GM10266 (cell line): ENCODE measurements around the gene TNFRSF13B.

Source experiments
- DNase-seq: peaks from one replicate; pipeline ENCODE4 v3.0.0; 2012; ENCODE audit errors: extremely low spot score
- TF ChIP-seq, protein P1 (sequence below): IDR thresholded peaks from 2 replicates; pipeline ENCODE4 v1.5.1; 2012; ENCODE audit warnings: mild to moderate bottlenecking, low read depth; ENCODE audit not compliant: control insufficient read depth, insufficient read depth; ENCODE audit errors: missing control alignments

The TNFRSF13B gene

DNA sequence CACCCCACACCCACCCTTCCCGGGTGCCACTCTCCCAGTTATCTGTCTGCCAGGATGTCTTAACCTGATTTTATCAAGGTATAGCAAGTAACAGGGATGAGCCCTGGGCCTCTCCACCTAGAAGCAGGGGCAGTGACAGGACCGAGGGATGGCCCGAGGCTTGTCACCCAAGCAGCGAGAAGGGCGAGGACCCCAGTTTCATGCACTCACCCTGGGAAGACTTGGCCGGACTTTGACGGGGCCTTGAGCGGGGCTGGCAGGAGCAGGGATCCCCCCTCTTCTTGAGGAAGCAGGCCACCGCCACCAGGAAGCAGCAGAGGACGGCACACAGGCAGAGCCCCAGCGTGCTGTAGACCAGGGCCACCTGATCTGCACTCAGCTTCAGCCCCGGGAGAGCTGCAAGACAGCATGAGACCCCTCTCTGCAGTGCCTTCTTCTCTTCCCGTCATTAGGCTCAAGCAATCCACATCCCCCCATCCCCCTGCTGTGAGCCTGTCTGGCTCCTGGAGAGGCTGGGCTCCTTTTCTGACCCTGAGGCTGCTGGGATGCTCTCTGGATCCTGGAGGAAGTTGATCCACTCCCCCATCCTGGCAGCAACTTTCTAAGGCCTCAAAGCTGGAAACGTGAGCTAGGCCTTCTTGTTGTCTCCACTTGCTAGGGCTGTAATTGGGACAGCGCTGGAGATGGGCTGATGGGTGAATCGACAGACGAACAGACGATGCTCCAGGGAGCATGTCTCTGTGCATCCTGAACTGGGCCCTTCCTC, 31.6 kb downstream of the TNFRSF13B start:
- DNase-seq: no peak
- TF ChIP-seq, protein P1, sequence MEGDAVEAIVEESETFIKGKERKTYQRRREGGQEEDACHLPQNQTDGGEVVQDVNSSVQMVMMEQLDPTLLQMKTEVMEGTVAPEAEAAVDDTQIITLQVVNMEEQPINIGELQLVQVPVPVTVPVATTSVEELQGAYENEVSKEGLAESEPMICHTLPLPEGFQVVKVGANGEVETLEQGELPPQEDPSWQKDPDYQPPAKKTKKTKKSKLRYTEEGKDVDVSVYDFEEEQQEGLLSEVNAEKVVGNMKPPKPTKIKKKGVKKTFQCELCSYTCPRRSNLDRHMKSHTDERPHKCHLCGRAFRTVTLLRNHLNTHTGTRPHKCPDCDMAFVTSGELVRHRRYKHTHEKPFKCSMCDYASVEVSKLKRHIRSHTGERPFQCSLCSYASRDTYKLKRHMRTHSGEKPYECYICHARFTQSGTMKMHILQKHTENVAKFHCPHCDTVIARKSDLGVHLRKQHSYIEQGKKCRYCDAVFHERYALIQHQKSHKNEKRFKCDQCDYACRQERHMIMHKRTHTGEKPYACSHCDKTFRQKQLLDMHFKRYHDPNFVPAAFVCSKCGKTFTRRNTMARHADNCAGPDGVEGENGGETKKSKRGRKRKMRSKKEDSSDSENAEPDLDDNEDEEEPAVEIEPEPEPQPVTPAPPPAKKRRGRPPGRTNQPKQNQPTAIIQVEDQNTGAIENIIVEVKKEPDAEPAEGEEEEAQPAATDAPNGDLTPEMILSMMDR: no peak

DNA sequence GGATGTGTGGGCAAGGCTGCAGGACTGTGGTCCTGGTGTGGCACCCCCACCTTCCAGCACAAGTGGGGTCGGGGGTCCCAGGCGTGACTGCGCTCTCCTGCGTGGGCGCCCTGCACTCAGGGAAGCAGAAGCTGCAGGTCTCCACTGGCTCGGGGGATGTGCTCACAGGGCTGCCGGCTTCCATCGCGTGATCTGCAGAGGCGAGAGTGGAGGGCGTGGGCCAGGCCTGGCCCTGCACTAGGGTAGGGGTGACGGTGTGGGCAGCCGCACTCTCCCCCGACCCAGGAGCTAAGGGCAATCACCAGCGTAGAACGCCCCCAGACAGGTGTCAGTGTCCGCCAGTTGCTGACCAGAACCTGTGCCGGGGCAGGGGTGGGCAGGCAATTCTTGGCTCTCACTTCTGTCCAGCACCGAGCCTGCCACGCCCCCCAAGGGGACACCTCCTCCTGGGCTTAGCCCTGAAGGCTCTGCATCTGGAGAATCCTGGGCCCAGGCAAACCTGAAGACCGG, 32.3 kb downstream of the TNFRSF13B start:
- no peak for DNase-seq
- TF ChIP-seq, protein P1: no peak

DNA sequence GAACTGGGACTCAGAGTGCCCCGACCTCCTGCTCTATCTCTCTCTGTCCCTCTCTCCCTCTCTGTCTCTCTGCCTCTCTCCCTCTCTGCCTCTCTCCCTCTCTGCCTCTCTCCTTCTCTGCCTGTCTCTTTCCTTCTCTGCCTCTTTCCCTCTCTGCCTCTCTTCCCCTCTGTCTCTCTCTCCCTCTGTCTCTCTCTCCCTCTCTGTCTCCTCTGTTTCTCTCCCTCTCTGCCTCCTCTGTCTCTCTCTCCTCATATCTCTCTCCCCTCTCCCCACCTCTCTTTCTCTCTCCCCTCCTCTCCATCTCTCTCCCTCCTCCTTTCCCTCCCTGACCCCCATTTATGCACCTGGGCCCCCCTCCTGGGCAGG, 32.7 kb downstream of the TNFRSF13B start:
- DNase-seq: no peak
- TF ChIP-seq, protein P1: no peak

DNA sequence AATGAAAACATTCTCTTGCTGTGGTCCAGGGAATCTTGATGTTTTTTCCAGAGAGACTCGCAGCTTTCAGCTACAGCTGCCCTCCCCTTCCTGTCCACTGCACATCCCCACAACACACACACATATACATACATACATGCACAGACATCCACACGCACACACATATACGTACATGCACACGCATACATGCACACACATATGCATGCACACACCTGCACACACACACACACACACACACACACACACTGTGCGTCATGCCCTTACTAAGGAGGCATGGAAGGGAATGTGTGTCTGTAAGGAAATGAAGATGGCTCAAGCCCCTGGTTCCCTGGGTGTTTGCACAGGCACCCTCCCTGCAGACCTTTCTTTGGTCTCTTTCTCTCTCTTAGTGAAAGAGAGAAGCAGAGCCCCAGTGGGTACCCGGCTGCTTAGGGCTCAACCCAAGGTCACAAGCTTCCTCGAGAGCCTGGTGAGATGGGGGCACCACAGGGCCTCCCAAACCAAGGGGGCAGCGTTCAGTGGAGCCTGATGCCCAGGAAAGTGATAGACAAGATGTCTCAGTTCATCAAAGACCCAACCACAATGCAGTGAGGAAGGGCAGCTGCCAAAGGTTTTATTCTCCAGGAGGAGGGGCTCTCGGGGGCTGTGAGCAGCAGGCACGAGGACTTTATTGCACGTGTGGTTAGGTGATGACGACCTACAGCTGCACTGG, 33.3 kb downstream of the TNFRSF13B start:
- no peak for DNase-seq
- TF ChIP-seq, protein P1: no peak

DNA sequence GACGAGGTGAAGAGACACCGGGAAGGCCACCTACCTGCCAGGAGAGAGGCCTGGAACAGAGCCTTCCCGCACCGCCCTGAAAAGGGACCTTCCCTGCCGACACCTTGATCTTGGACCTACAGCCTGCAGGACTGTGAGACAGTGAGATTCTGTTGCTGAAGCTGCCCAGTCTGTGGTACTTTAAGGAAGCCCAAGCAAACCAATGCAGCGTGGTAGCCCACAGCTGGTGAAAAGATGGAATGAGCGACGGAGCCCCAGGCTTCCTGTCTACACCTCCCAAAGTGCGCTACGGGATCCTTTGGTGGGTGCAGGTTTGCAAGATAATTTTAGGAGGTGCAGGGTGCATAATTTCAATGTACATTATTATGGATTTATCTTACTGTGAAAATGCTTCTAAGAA, 33.9 kb downstream of the TNFRSF13B start:
- TF ChIP-seq, protein P1: no peak
- DNase-seq: no peak

DNA sequence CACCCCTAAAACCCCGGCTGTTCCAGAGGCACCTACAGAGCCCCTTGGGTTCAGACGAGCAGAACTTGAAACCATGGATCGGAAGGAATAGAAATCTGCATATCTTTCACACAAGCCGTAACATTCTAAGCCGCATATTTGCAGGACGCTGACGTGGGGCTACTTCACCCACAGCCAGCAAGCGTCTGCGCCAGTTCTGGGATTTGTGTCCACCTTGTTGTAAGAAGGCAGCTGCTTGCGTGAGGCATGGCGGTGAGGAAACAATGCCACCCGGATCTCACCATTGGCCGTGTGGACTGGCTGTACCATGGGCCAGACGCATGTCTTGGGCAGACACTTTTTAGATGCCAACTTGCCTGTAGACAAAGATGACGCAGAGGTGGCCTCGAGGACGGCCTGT, 34.5 kb downstream of the TNFRSF13B start:
- no peak for DNase-seq

More for the DNA sequence above, 34.5 kb downstream of the TNFRSF13B start:
- TF ChIP-seq, protein P1: no peak
